Activated gamma-delta T cell treated with anti-CD3 and anti-CD28 coated beads, Interleukin-2, amount 50 U/mL, for 16 hours (primary cell): ENCODE results near the gene GRB10.
"Not testable (repeated sequence)": the region's sequence is repeated elsewhere in the genome, so short reads cannot be mapped to it uniquely, and the experiment has no call there.

Experiments
- DNase-seq: peaks from one replicate; pipeline ENCODE4 v3.0.0-alpha.2; 2020; ENCODE audit warnings: low read depth

Gene GRB10

DNA sequence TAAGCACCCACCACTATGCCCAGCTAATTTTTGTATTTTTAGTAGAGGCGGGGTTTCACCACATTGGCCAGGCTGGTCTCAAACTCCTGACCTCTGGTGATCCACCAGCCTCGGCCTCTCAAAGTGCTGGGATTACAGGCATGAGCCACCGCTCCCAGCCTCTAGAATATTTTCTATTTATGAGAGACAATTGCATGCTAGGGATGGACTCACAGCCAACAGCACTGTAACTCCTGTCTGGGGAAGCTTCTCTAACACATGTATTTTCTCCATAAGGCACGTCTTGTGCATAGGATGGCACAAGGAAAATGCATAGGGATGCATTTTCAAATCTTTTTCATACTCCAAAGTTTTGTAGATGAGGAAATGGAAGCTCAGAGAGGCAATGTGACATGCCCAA is 237.1 kb downstream of the GRB10 start:
- DNase-seq, result not testable (repeated sequence)

DNA sequence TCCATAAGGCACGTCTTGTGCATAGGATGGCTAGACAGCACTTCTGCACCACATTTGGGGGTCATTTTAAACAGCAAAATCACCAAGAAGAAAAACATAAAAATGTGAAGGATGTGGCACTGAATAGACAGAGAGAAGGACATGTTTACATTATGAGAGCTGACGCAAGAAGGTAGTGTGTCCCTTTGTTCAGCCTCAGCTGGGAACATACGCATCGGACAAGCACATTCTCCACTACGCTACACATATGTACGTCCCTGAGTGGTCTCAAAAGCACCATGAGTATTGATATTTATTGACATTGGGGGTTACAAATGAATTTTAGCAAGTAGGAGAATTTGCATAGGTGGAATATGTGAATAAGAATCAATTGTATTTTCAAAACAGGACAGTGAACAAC is 237.7 kb downstream of the GRB10 start:
- no peak for DNase-seq

DNA sequence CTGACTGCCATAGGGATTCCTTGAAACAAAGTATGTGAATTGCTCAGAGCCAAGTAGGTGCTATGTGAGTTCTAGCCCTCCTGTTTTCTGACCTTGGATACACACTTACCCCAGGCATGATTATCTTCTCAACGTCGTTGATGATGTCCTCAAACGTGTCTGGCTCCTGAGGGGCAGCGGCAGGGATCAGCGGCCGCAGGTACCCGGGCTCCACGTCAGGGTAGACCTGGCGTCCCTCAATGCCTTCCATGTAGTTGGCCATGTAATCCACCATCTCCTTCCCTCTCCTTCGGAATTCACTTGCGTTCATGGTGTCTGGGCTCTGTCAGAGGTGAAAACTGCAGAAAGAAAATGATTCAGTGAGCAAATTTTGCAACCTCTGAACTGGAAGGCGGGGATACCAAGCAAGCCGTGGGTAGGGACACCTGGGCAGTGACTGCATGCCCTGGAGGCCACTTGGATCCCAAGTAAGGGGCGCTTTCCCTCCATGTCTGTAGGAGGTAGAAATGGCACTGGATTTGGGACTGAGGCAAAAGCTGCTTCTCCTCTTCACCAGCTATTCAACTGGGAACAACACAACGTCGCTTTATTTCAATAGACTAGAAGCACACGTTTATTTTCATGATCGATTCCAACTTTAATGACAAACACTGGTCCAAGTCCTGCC is 238.8 kb downstream of the GRB10 start:
- DNase-seq, result no peak

DNA sequence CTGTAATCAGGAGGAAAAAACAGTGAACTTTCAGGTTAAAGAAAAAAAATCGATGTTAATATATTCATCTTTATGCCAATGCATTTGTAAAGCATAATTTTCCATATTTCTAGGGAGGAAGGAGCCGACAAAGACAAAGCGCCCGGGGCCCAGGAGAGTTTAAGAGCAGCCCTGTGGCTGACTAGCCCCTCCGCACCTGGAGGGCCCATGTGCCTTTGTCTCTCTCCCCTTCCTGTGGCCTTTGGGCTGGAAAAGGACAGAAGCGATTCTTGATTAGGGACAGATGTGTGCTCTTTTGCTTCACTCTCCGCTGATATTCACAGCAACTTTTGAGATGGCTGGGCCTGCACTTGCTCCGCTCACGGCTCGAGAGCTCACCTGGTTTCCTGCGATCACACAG is 240.6 kb downstream of the GRB10 start:
- no peak for DNase-seq

DNA sequence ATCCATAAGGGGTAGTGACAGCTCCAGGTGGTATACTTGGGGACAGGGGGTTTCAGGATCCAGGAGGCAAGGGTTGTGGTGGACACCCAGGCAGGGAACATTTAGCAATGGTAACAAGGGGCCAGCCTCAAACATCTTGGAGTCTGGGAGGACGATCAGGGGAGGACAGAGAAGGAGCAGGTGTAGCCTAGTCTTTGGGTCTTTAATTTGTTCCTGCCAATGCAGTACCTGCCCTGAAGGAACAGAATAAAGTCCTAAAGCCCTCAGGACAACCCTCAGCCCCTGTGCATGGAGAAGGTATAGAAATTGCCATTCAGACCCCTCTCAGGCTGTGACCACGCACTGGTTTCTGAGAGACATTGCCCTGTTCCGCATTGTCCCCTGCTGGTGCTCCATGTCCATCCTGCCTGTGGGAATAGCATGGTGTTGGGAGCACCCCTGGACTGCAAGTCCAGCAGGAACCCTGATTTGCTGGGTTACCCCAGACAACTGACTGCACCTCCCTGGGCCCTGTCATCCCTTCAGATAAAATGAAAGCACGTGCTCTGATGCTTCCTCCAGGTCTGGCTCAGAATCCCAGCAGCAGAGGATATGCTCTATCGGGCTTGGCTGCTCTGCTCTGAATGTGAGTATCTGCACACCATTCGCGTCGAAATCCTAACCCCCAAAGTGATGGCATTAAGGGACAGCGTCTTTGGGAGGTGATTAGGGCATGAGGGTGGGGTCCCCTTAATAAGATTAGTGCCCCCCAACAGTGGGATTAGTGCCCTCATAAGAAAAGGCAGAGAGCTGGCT is 241.7 kb downstream of the GRB10 start:
- DNase-seq, result no peak
